H1 (cell line): Measurements from ENCODE around the gene BANF1.

Experiments used
- CREB1 ChIP-seq: IDR thresholded peaks from 2 replicates; pipeline ENCODE4 v1.6.1; 2012; ENCODE audit warnings: inconsistent platforms
- CTCF ChIP-seq, 3 experiments: IDR thresholded peaks; 1 replicate in 2 of 3; 2 replicates in 1 of 3; pipeline versions ENCODE4 v1.5.1 to v1.6.1; 2011; ENCODE audit warnings: low read length in 3 of 3, mild to moderate bottlenecking in 3 of 3, inconsistent platforms in 2 of 3, low read depth in 1 of 3, moderate library complexity in 1 of 3; ENCODE audit not compliant: insufficient read depth in 1 of 3; ENCODE audit errors: control extremely low read depth in 1 of 3
- GTF2F1 ChIP-seq: IDR thresholded peaks from 2 replicates; pipeline ENCODE4 v1.6.1; 2012; ENCODE audit warnings: low read depth, low read length, improper control_type of control experiment, borderline replicate concordance
- KDM1A ChIP-seq: fragments of 200-600, 300-600 bp; sonication (generic); IDR thresholded peaks from 2 replicates; pipeline ENCODE4 v1.7.1; 2016; ENCODE audit warnings: mild to moderate bottlenecking, low read length, borderline replicate concordance
- TEAD4 ChIP-seq: IDR thresholded peaks from 2 replicates; pipeline ENCODE4 v1.6.1; 2012; ENCODE audit warnings: low read depth, low read length, inconsistent platforms, mixed read lengths

GRCh38 chr11:65967329-65967934, 34.9 kb upstream of the BANF1 start:
- TF ChIP-seq GTF2F1 (no peak), TEAD4 (no peak), KDM1A (no peak), CREB1 (no peak), CTCF (IDR thresholded peaks at IDR 0.05; ENCODE audit: control extremely low read depth in 1 of 3, insufficient read depth in 1 of 3, low read depth in 1 of 3, low read length in 3 of 3) (no peak)
